Prostate gland (tissue), 2 donors: ENCODE results near the gene CENPX.

ENCODE experiments used
- POLR2A ChIP-seq: fragments of 450-650 bp; IDR thresholded peaks from one replicate; pipeline ENCODE4 v1.6.1; 2016; ENCODE audit warnings: antibody characterized with exemption, mild to moderate bottlenecking
- TF ChIP-seq, protein P1 (sequence below), 4 experiments: fragments of 200-600 bp in 2 of 4; fragments of 450-650 bp in 2 of 4; sonication (generic) in 2 of 4; IDR thresholded peaks; 1 replicate in 3 of 4; 2 replicates in 1 of 4; pipeline ENCODE4 v1.5.1; 2016 to 2019; ENCODE audit warnings: antibody characterized with exemption in 4 of 4, mild to moderate bottlenecking in 2 of 4, moderate library complexity in 2 of 4

GRCh38 chr17:81998691-81999438 is 23.8 kb downstream of the CENPX start:
- TF ChIP-seq, protein P1, sequence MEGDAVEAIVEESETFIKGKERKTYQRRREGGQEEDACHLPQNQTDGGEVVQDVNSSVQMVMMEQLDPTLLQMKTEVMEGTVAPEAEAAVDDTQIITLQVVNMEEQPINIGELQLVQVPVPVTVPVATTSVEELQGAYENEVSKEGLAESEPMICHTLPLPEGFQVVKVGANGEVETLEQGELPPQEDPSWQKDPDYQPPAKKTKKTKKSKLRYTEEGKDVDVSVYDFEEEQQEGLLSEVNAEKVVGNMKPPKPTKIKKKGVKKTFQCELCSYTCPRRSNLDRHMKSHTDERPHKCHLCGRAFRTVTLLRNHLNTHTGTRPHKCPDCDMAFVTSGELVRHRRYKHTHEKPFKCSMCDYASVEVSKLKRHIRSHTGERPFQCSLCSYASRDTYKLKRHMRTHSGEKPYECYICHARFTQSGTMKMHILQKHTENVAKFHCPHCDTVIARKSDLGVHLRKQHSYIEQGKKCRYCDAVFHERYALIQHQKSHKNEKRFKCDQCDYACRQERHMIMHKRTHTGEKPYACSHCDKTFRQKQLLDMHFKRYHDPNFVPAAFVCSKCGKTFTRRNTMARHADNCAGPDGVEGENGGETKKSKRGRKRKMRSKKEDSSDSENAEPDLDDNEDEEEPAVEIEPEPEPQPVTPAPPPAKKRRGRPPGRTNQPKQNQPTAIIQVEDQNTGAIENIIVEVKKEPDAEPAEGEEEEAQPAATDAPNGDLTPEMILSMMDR (IDR thresholded peaks at IDR 0.05) = no peak
- no peak for TF ChIP-seq POLR2A
